CD14-positive monocyte (primary cell): ENCODE data around the gene PODN. TPM values are rescaled to one million over a fixed set of nuclear protein-coding genes. Genes with fewer than 3 reads are reported as not detected.

Source experiments
- DNase-seq, 3 donors: peaks; one replicate each; pipeline ENCODE4 v3.0.0-alpha.2; 2011 to 2022
- H2AFZ ChIP-seq: 2 replicates; pipeline ENCODE4 v1.6.0; 2012; ENCODE audit warnings: mild to moderate bottlenecking, low read depth, low read length, inconsistent platforms; ENCODE audit not compliant: insufficient read depth, poor library complexity, severe bottlenecking
- H3K27ac ChIP-seq, 2 donors: 1 replicate in 1 of 2; 2 replicates in 1 of 2; pipeline ENCODE4 v1.5.1; 2012 to 2013; ENCODE audit warnings: low read length in 2 of 2, control low read depth in 1 of 2, inconsistent platforms in 1 of 2, low read depth in 1 of 2, mild to moderate bottlenecking in 1 of 2
- H3K27me3 ChIP-seq, 2 donors: one replicate each; pipeline versions ENCODE4 v1.6.0 to v1.6.1; 2011 to 2013; ENCODE audit warnings: low read length in 2 of 2; ENCODE audit not compliant: control insufficient read depth in 2 of 2, insufficient read depth in 2 of 2
- H3K36me3 ChIP-seq, 2 donors: replicated peaks in 1 of 2; 1 replicate in 1 of 2; 2 replicates in 1 of 2; pipeline versions ENCODE4 v1.5.1 to v1.6.1; 2012 to 2013; ENCODE audit warnings: low read length in 2 of 2, control low read depth in 1 of 2, inconsistent platforms in 1 of 2, mild to moderate bottlenecking in 1 of 2; ENCODE audit not compliant: insufficient read depth in 2 of 2, control insufficient read depth in 1 of 2
- H3K4me1 ChIP-seq, 2 donors: 1 replicate in 1 of 2; 2 replicates in 1 of 2; pipeline versions ENCODE4 v1.5.1 to v1.6.1; 2012 to 2013; ENCODE audit warnings: low read length in 2 of 2, control low read depth in 1 of 2, inconsistent platforms in 1 of 2, mild to moderate bottlenecking in 1 of 2, moderate library complexity in 1 of 2; ENCODE audit not compliant: insufficient read depth in 2 of 2, control insufficient read depth in 1 of 2
- H3K4me2 ChIP-seq: replicated peaks from 2 replicates; pipeline ENCODE3; 2012; ENCODE audit warnings: low read length, moderate library complexity, mild to moderate bottlenecking; ENCODE audit not compliant: poor library complexity, severe bottlenecking; ENCODE audit errors: extremely low read depth
- H3K4me3 ChIP-seq, 3 experiments: fragments of 200-600 bp in 1 of 3; sonication (generic) in 1 of 3; replicated peaks in 1 of 3; 1 replicate in 2 of 3; 2 replicates in 1 of 3; pipeline ENCODE4 v1.5.1; 2011 to 2013; ENCODE audit warnings: low read length in 3 of 3, mild to moderate bottlenecking in 3 of 3, control low read depth in 2 of 3, low read depth in 2 of 3, inconsistent platforms in 1 of 3, moderate library complexity in 1 of 3
- H3K79me2 ChIP-seq: 2 replicates; pipeline ENCODE4 v1.6.0; 2012; ENCODE audit warnings: mild to moderate bottlenecking, control low read depth, inconsistent platforms, low read length, moderate library complexity; ENCODE audit not compliant: insufficient read depth
- H3K9ac ChIP-seq: 2 replicates; pipeline ENCODE4 v1.6.0; 2017; ENCODE audit warnings: low read length, mild to moderate bottlenecking; ENCODE audit not compliant: insufficient read depth, poor library complexity, severe bottlenecking
- H3K9me3 ChIP-seq, 2 donors: replicated peaks in 1 of 2; 1 replicate in 1 of 2; 2 replicates in 1 of 2; pipeline versions ENCODE4 v1.5.1 to v1.6.1; 2012 to 2013; ENCODE audit warnings: low read length in 2 of 2, control low read depth in 1 of 2; ENCODE audit not compliant: control insufficient read depth in 1 of 2, insufficient read depth in 1 of 2
- H4K20me1 ChIP-seq: 2 replicates; pipeline ENCODE4 v1.6.0; 2012; ENCODE audit warnings: mild to moderate bottlenecking, low read length, control low read depth, moderate library complexity; ENCODE audit not compliant: insufficient read depth
- H3K27ac Mint-ChIP-seq, 7 donors: one replicate each; pipeline ENCODE4 v1.8.0; 2020; ENCODE audit warnings: mild to moderate bottlenecking in 7 of 7, mixed read lengths in 7 of 7, moderate library complexity in 6 of 7, inconsistent platforms in 2 of 7
- H3K27me3 Mint-ChIP-seq, 3 donors: one replicate each; pipeline ENCODE4 v1.8.0; 2021 to 2022; ENCODE audit warnings: low read depth in 3 of 3, mild to moderate bottlenecking in 3 of 3, mixed read lengths in 3 of 3, moderate library complexity in 3 of 3, inconsistent platforms in 1 of 3
- H3K36me3 Mint-ChIP-seq, 2 donors: one replicate each; pipeline ENCODE4 v1.8.0; 2020; ENCODE audit warnings: mixed read lengths in 2 of 2, inconsistent platforms in 1 of 2, mild to moderate bottlenecking in 1 of 2
- H3K4me1 Mint-ChIP-seq: one replicate; pipeline ENCODE4 v1.8.0; 2020; ENCODE audit warnings: mild to moderate bottlenecking, mixed read lengths
- H3K4me3 Mint-ChIP-seq, 2 donors: one replicate each; pipeline ENCODE4 v1.8.0; 2020; ENCODE audit warnings: mild to moderate bottlenecking in 2 of 2, mixed read lengths in 2 of 2, moderate library complexity in 1 of 2
- H3K9me3 Mint-ChIP-seq, 7 donors: one replicate each; pipeline ENCODE4 v1.8.0; 2020 to 2022; ENCODE audit warnings: mixed read lengths in 7 of 7, mild to moderate bottlenecking in 6 of 7, moderate library complexity in 6 of 7, inconsistent platforms in 2 of 7
- WGBS: methylation state at CpG from one replicate; pipeline ENCODE4 v1.1.5; 2013; ENCODE audit warnings: missing lambda C conversion rate; ENCODE audit not compliant: insufficient coverage; 5-methylcytosine and 5-hydroxymethylcytosine counted together
- intact Hi-C, 2 donors: fragments of 100-400 bp; cut with micrococcal nuclease; formaldehyde crosslinking; loops; one replicate each; pipeline versions ENCODE4 v1.15.0 to v1.15.1; 2023
- polyA plus RNA-seq, 3 donors: library from polyadenylated mRNA; depleted of rRNA in 1 of 3; unstranded in 2 of 3; stranded (reverse) in 1 of 3; fragments of 300-500 nt in 2 of 3; fragments of >200 nt in 1 of 3; fragmentation: Illumina TruSeq in 2 of 3; gene quantifications; 1 replicate in 2 of 3; 2 replicates in 1 of 3; pipeline ENCODE4 v1.2.3, GENCODE V29; 2012 to 2021
- TF ChIP-seq, protein P1 (sequence below): fragments of 200-600 bp; IDR thresholded peaks from one replicate; pipeline ENCODE4 v1.8.0; 2022; ENCODE audit warnings: antibody characterized with exemption, mild to moderate bottlenecking

Gene PODN
- polyA plus RNA-seq, 3 donors: not detected

DNA sequence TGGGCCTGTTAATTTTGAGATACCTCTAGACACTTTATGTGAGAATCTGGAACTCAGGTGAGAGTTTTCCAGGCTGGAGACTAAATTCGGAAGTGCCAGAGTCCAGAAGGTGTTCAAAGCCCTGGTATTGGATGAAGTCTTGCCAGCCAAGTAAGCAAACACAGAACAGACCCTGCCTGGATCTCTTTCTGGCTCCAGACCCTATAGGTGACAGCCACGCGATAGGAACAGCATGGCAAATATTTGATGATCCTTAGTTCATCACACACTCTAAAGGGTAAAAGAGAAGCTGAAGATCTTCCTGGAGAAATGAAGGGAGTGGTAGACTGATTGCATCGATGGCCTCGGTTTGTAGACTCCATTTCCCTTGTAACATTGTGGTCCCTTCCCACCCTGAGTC is 49.7 kb downstream of the PODN start:
- H4K20me1 ChIP-seq: no peaks in the 10 kb centered on the region
- H3K9ac ChIP-seq: no peak overlapping the region
- no peak for DNase-seq
- no peaks in the 10 kb centered on the region for H3K36me3 ChIP-seq
- no peak overlapping the region for H3K4me2 ChIP-seq
- Mint-ChIP-seq H3K9me3 (peaks cover 0 to 6% (median 0%) of the 10 kb centered on the region in 7 donors), H3K4me3 (no peak overlapping the region), H3K27me3 (peaks cover 5 to 18% (median 11%) of the 10 kb centered on the region in 3 donors), H3K27ac (peak overlapping the region in 1 of 7 donors; percentile 38), H3K4me1 (peaks cover 27% of the 10 kb centered on the region), H3K36me3 (no peaks in the 10 kb centered on the region)
- no peaks in the 10 kb centered on the region for H3K27me3 ChIP-seq
- TF ChIP-seq, protein P1, sequence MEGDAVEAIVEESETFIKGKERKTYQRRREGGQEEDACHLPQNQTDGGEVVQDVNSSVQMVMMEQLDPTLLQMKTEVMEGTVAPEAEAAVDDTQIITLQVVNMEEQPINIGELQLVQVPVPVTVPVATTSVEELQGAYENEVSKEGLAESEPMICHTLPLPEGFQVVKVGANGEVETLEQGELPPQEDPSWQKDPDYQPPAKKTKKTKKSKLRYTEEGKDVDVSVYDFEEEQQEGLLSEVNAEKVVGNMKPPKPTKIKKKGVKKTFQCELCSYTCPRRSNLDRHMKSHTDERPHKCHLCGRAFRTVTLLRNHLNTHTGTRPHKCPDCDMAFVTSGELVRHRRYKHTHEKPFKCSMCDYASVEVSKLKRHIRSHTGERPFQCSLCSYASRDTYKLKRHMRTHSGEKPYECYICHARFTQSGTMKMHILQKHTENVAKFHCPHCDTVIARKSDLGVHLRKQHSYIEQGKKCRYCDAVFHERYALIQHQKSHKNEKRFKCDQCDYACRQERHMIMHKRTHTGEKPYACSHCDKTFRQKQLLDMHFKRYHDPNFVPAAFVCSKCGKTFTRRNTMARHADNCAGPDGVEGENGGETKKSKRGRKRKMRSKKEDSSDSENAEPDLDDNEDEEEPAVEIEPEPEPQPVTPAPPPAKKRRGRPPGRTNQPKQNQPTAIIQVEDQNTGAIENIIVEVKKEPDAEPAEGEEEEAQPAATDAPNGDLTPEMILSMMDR: no peak
- H3K4me3 ChIP-seq: no peak overlapping the region
- no peaks in the 10 kb centered on the region for H3K79me2 ChIP-seq
- WGBS: 100% methylated on average over 1 of the region's 5 CpGs
- intact Hi-C loops: no loop called here
- no peaks in the 10 kb centered on the region for H3K9me3 ChIP-seq
- H3K4me1 ChIP-seq: peaks cover 27 to 28% of the 10 kb centered on the region in 2 donors
- no peak overlapping the region for H2AFZ ChIP-seq
- H3K27ac ChIP-seq: no peak overlapping the region

GRCh38 chr1:53112271-53112774 is 50.3 kb downstream of the PODN start:
- Mint-ChIP-seq H3K27me3 (peaks cover 7 to 18% (median 11%) of the 10 kb centered on the region in 3 donors), H3K27ac (no peak overlapping the region), H3K4me3 (no peak overlapping the region), H3K36me3 (no peaks in the 10 kb centered on the region), H3K9me3 (peaks cover 0 to 7% (median 0%) of the 10 kb centered on the region in 7 donors), H3K4me1 (peaks cover 27% of the 10 kb centered on the region)
- intact Hi-C loops: no loop called here
- peaks cover 27 to 28% of the 10 kb centered on the region in 2 donors for H3K4me1 ChIP-seq
- H3K27ac ChIP-seq: no peak overlapping the region
- TF ChIP-seq, protein P1: no peak
- no peak overlapping the region for H2AFZ ChIP-seq
- H3K4me2 ChIP-seq: no peak overlapping the region
- DNase-seq: no peak
- H3K36me3 ChIP-seq: no peaks in the 10 kb centered on the region
- H4K20me1 ChIP-seq: no peaks in the 10 kb centered on the region
- H3K79me2 ChIP-seq: no peaks in the 10 kb centered on the region
- H3K9me3 ChIP-seq: no peaks in the 10 kb centered on the region
- no peak overlapping the region for H3K4me3 ChIP-seq
- no peaks in the 10 kb centered on the region for H3K27me3 ChIP-seq
- no peak overlapping the region for H3K9ac ChIP-seq
- no CpG with 5 or more reads among the region's 2 CpGs for WGBS
